NCI-H2107 treated with DMSO at 0.1 percent for 48 hours (cell line): ENCODE measurements around the gene CFAP43.
A peak's percentile ranks its signal among the peaks of the same experiment; 100 is the strongest.

ENCODE experiments used
- DNase-seq: peaks from one replicate; lab custom pipeline; 2025; ENCODE audit not compliant: unreplicated experiment; lab: John Stamatoyannopoulos, UW

Gene CFAP43

DNA sequence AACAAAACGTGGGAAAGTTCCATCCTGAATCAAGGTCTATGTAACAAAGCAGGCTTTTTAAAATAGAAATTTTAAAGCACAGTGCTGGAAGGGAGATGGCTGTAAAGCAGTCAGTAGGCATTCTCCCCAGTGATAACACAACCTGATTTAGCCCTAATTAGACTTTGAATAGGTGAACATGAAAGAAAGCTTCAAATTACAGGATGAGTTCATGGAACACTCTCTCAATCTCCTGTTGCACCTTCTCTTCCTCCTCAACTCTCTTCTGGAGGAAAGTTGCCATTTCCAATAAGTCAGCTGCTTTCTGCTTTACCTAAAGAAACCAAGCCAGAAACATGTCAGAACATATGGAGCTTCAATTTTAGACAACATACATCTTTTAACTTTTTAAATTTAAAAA, 90.1 kb downstream of the CFAP43 start:
- DNase-seq: no peak

DNA sequence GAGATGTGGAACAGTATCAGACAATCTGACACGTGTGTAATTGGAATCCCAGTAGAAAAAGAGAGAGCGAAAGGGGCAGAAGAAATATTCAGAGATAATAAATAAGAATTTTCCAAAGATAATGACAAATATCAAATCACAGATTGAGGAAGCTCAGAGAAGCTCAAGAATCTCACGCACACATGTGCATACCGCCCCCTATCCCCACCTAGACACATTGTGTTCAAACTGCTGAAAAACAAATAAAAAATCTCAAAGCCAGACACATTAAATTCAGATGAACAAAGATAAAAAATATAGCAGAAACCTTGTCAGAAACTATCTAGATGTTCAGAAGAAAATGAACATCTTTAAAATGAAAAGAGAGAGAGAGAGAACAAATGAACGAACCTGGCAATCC, 92.9 kb downstream of the CFAP43 start:
- DNase-seq: no peak

GRCh38 chr10:104138131-104138530, 94.0 kb downstream of the CFAP43 start:
- DNase-seq: no peak

DNA sequence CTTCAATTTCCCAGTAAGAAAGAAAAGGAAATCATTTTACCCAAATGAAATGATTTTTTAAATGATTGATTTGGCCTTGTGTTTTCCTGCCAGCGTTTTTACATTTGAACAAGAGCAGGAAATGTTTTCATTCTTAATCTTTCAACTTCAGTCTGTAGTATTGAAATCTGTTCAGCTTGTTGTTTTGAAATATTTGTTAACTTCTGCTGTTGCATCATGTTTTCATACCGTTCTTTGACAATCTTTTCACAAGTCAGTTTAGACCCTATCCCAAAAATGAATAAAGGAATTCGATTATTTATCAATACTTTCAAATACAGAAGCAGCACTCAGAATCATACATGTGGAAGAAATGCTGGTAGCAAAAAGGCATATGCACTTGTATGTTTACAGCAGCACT, 102.1 kb downstream of the CFAP43 start:
- DNase-seq: no peak

DNA sequence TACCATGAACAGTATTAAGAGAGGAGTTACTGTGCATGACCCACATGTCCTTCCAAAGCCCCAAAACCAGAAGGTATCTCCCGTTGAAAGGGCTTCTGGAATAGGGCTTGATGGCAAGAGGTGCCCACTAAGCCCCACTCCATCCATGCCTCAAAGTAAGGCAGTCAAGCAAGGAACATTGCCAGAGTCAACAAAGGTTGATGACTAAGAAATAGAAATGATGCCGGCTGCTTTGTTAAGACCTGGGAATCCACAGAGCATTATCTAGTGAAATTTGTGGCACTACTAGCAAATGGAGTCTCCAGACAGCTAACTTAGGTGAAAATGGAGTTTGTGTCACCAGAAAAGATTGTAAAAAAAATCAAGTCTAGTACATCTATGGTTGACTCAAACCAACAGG, 104.0 kb downstream of the CFAP43 start:
- no peak for DNase-seq

GRCh38 chr10:104127411-104127810, 104.8 kb downstream of the CFAP43 start:
- DNase-seq: peak; percentile 30

- no peak for DNase-seq
These were observed 108.8 kb downstream of the CFAP43 start for GRCh38 chr10:104123397-104123796.

DNA sequence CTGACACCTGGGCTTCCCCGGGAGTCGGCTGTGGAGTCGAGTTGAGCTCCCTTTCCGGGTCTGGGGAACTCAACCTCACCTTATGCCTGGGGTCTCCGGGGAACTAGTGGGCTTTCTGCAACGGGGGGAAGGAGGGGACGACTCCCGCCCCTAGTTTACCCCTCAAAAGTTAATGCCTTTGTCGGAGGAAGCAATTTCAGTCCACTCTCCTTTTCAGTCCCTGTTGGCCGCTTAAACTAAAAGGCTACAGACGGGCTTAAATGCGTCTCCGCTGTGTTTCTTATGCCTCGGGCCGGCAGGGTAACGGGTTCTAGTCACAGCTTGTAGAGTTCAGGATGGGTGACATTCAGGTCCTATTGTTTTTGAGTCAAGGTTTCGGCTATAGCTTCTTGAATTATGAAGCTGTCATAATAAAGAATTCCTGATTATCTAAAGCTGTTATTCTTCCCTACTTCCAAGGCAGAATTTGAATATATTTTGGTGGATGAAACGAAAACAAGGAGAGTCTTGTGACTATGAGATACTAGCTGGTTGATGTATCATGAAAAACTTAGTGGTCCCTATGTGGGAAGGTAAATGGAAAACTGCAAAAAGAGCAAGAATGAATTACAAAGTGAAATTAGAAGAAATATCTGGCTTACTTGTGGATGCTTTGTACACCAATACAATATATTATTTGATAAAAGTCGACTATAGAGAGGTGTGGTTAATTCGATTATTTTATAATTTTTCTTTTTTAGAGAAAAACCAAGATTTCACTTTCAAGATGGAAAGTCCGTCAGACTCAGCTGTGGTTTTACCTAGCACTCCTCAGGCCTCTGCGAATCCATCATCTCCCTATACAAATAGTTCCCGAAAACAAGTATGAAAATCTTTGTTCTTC, 109.7 kb downstream of the CFAP43 start:
- peak; percentile 9 for DNase-seq

DNA sequence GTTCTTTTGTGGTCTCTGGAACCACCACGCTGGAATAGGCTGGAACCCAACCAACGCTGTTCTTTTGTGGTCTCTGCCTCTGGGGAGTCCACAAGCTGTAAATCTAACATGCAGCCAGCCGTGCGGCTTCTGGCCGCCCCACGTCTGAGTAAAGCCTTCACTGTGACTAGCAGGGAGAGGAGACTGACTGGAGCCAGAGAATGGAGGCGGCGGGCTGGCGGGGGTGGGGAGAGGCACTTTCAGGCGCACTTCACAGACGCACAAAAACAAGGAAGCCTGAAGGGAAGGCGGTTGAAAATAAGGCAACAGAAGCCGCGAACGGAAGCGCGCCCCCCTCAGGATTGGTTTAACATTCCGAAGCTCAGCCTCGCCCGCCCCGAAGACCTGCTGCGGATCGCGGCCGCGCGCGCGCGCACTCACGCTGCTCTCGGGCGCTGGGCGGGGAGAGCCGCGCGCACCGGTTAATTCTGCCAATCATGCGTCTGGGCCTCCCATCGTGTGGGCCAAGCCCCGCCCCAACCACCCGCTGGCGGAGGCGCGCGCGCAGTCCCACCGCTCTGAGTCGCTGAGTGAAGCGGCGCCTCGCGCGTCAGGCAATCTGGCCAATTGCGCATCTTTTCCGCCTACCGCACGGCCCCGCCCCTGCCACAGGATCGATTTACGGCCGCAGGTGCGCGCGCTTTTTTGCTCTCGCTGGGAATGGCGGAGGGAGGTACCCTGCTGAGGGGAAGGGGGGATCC, 110.5 kb downstream of the CFAP43 start, which contains the start of gene SFR1:
Gene SFR1, plus strand, starts transcription at position 687 of the 740 bp plus-strand sequence. Its CDS starts 13 bp downstream, at position 700.
- DNase-seq: peak; percentile 93

DNA sequence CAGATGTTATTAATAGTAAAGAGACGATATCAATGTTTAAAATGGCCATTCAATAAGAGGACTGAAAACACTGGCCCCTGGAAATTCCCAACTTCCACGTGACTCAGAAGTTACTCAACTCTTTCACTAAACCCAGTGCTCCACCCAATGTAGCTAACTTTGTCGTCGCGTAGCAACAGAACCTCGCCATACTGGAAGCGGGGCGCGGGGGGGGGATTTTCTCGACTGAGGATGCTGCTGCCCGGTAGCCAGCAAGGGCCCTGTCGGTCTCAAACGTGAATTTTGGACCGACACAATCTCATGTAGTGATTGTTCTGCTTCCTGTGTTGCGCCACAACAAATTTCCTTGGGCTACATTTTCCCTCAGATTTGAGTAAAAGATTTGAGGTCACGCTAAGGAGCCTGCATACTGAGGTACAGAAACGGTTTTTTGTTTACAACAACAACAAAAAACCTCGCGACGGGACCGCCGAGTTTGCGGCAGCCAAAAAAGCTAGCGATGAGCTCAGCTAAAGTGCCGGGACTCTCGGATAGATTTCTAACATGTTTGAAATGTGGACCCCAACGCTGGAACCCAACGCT, 111.2 kb downstream of the CFAP43 start:
- no peak for DNase-seq

DNA sequence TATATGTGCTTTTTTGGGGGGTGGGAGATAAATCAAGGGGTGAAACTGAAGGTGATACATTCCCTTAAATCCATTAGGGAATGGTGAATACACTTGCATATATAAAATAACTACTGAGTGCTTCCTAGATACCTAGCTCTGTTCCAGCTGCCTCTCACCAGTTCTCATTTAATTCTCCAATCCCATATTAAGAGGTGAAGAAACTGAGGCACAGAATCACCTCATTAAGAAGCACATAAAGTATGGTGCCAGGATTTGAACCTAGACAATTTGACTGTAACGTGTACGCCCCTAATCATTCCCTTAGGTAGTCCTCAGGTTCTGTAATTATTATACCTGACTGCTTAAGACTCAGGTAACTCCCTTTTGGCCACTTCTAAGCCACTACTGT, 111.7 kb downstream of the CFAP43 start:
- DNase-seq: no peak

DNA sequence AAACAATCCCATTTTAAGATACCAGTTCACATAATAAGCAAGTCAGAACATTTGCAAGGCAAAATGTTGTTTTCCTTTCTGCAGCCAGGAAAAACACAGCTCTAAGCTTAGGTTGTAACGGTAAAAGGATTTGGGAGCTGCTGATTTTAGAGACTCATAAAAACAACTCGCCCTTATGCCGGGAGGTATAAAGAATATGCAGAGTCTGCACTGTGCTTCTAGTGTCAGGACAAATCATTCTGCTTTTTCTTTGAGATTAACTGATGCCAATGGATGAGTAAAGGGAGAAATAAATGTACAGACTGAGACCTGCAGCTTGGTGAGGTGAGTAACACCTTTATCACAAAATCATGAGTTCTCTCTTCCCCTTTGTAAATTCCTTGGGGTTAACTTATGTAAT, 112.2 kb downstream of the CFAP43 start:
- DNase-seq: no peak

DNA sequence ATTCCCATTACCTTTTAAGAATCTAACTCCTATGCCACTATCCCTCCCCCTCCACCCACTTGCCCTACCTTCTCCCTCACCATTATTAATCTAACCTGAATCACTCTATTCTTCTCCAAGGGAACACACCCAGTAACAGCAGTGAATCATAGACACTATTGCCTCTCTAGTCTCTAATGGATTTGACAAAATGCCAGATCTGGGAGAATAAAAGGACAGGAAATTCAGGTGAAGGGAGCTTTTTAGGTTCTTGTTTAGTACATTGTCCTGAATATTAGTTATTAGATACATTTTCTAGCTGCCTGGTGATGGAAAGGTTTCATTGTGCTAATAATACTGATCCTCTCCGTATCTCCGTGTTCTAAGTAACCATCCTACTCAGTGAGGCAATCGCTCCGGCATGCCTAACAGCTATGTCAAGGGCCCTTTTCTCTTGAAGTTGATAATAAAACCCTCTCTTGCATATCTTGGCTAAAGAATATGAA, 114.3 kb downstream of the CFAP43 start:
- no peak for DNase-seq

- no peak for DNase-seq
These were observed 118.7 kb downstream of the CFAP43 start for GRCh38 chr10:104113376-104113956.

GRCh38 chr10:104109908-104110662, 122.1 kb downstream of the CFAP43 start:
- no peak for DNase-seq

GRCh38 chr10:104104926-104105325, 127.2 kb downstream of the CFAP43 start:
- no peak for DNase-seq

DNA sequence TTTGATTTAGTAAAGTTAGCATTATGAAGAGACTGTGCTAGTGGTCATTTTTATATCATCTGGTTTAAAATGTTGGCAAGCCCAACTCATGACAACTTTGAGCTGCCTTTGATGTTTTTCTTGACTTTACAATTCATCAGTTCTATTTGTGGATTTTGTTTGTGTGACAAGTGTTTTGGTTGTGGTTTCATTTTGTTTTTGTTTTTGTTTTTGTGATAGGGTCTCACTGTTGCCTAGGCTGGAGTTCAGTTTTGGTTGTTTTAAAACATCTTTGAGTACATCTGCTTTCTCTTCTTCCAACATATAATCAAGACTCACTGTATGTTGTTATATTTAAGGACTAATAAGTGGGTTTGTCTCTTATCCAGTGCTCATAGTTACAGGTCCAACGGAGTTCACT, 127.7 kb downstream of the CFAP43 start:
- no peak for DNase-seq

GRCh38 chr10:104103956-104104355, 128.2 kb downstream of the CFAP43 start:
- DNase-seq: no peak

- DNase-seq: no peak
These were observed 130.3 kb downstream of the CFAP43 start for GRCh38 chr10:104101902-104102301.

- no peak for DNase-seq
These were observed 131.4 kb downstream of the CFAP43 start for GRCh38 chr10:104100795-104101194.

GRCh38 chr10:104099941-104100340, 132.2 kb downstream of the CFAP43 start:
- DNase-seq: no peak
